HG02678 (cell line): ENCODE results near the gene LSP1.

Experiments
- ATAC-seq: cut with Tn5 transposase; IDR thresholded peaks from one replicate; pipeline ENCODE4 v1.9.1; 2021; ENCODE audit warnings: mild to moderate bottlenecking, moderate library complexity; ENCODE audit not compliant: unreplicated experiment

The LSP1 gene

GRCh38 chr11:1913271-1914060, 60.6 kb downstream of the LSP1 start:
- no peak for ATAC-seq

- ATAC-seq: no peak
Measured at GRCh38 chr11:1915795-1916131, 62.9 kb downstream of the LSP1 start.

- ATAC-seq: no peak
Measured at GRCh38 chr11:1916132-1916985, 63.5 kb downstream of the LSP1 start.

GRCh38 chr11:1916986-1917522, 64.2 kb downstream of the LSP1 start:
- ATAC-seq: no peak

- ATAC-seq: no peak
Measured at GRCh38 chr11:1917523-1918435, 64.9 kb downstream of the LSP1 start.

- ATAC-seq: no peak
Measured at GRCh38 chr11:1918436-1919315, 65.8 kb downstream of the LSP1 start.

- ATAC-seq: no peak
Measured at GRCh38 chr11:1919391-1920127, 66.7 kb downstream of the LSP1 start, which contains the start of gene TNNT3. Gene TNNT3 (plus strand): TSS chr11:1919703. CDS start chr11:1922875, 3,172 bp downstream.

GRCh38 chr11:1920128-1920908, 67.4 kb downstream of the LSP1 start:
- no peak for ATAC-seq

- no peak for ATAC-seq
Measured at GRCh38 chr11:1920909-1921573, 68.2 kb downstream of the LSP1 start.

GRCh38 chr11:1921574-1922141, 68.8 kb downstream of the LSP1 start:
- ATAC-seq: no peak

GRCh38 chr11:1922481-1923081, 69.7 kb downstream of the LSP1 start:
- ATAC-seq: no peak

GRCh38 chr11:1923201-1923956, 70.5 kb downstream of the LSP1 start:
- no peak for ATAC-seq

- no peak for ATAC-seq
Measured at GRCh38 chr11:1924181-1924580, 71.3 kb downstream of the LSP1 start.

GRCh38 chr11:1924646-1925372, 71.9 kb downstream of the LSP1 start:
- no peak for ATAC-seq

GRCh38 chr11:1925373-1926155, 72.7 kb downstream of the LSP1 start:
- ATAC-seq: no peak
